ENCODE measurements around the gene ATP6V1C2. TPM values are rescaled to one million over a fixed set of nuclear protein-coding genes. Genes with fewer than 3 reads are reported as not detected.

The ATP6V1C2 gene
- total and polyA plus RNA-seq, 2 experiments from 2014 or later = 0.57 to 2.0 TPM

- WGBS (ENCODE audit: low lambda C conversion rate, missing lambda C conversion rate) = 90% methylated on average over 12 of the region's 12 CpGs
- Histone ChIP-seq H3K79me2 (no peaks in the 10 kb centered on the region), H3K4me2 (no peak overlapping the region), H3K27me3 (no peaks in the 10 kb centered on the region), H3K4me1 (ENCODE audit: insufficient read depth) (no peaks in the 10 kb centered on the region), H3K9me2 (replicated peaks; ENCODE audit: insufficient read depth) (no peaks in the 10 kb centered on the region), H4K20me1 (ENCODE audit: insufficient read depth, poor library complexity, severe bottlenecking) (no peaks in the 10 kb centered on the region), H3K36me3 (replicated peaks; ENCODE audit: insufficient read depth, low read depth) (peaks cover 5% of the 10 kb centered on the region), H3K4me3 (no peak overlapping the region), H3K27ac (no peak overlapping the region), H2AFZ (no peak overlapping the region), H3K9me3 (ENCODE audit: low read depth) (no peaks in the 10 kb centered on the region)
- no peak for TF ChIP-seq EZH2 (IDR thresholded peaks at IDR 0.05; ENCODE audit: borderline replicate concordance)
- TF ChIP-seq CTCF (IDR thresholded peaks at IDR 0.05; ENCODE audit: poor library complexity) = no peak
- no peak for DNase-seq (ENCODE audit: low spot score)
These were observed 65.0 kb downstream of the ATP6V1C2 start for GRCh38 chr2:10786240-10786982.

- no peaks in the 10 kb centered on the region for H3K9me3 ChIP-seq (ENCODE audit: low read depth)
- H3K4me2 ChIP-seq = no peak overlapping the region
- TF ChIP-seq CTCF (IDR thresholded peaks at IDR 0.05; ENCODE audit: poor library complexity) = peak; percentile 13
- no peak for TF ChIP-seq EZH2phosphoT487 (IDR thresholded peaks at IDR 0.05; ENCODE audit: low read depth, severe bottlenecking, unreplicated experiment)
- H3K36me3 ChIP-seq (replicated peaks; ENCODE audit: insufficient read depth, low read depth) = peaks cover 5% of the 10 kb centered on the region
- H3K4me3 ChIP-seq = no peak overlapping the region
- no peaks in the 10 kb centered on the region for H3K4me1 ChIP-seq (ENCODE audit: insufficient read depth)
- no peaks in the 10 kb centered on the region for H4K20me1 ChIP-seq (ENCODE audit: insufficient read depth, poor library complexity, severe bottlenecking)
- no peak overlapping the region for H2AFZ ChIP-seq
- H3K9me2 ChIP-seq (replicated peaks; ENCODE audit: insufficient read depth) = no peaks in the 10 kb centered on the region
- no peak for DNase-seq (ENCODE audit: low spot score)
- H3K27ac ChIP-seq = no peak overlapping the region
- H3K79me2 ChIP-seq = peaks cover 3% of the 10 kb centered on the region
- no peaks in the 10 kb centered on the region for H3K27me3 ChIP-seq
- WGBS (ENCODE audit: low lambda C conversion rate, missing lambda C conversion rate) = 93% methylated on average over 20 of the region's 20 CpGs
These were observed 65.9 kb downstream of the ATP6V1C2 start for GRCh38 chr2:10787176-10787968.

GRCh38 chr2:10788855-10789254 is 67.4 kb downstream of the ATP6V1C2 start:
- Histone ChIP-seq H3K4me3 (no peak overlapping the region), H3K79me2 (peaks cover 12% of the 10 kb centered on the region), H3K9me3 (ENCODE audit: low read depth) (no peaks in the 10 kb centered on the region), H3K4me1 (ENCODE audit: insufficient read depth) (no peaks in the 10 kb centered on the region), H3K27ac (no peak overlapping the region), H3K9me2 (replicated peaks; ENCODE audit: insufficient read depth) (no peaks in the 10 kb centered on the region), H3K27me3 (no peaks in the 10 kb centered on the region), H2AFZ (no peak overlapping the region), H3K36me3 (replicated peaks; ENCODE audit: insufficient read depth, low read depth) (peaks cover 5% of the 10 kb centered on the region), H3K4me2 (no peak overlapping the region), H4K20me1 (ENCODE audit: insufficient read depth, poor library complexity, severe bottlenecking) (peaks cover 4% of the 10 kb centered on the region)
- WGBS (ENCODE audit: low lambda C conversion rate, missing lambda C conversion rate) = 79% methylated on average over 8 of the region's 8 CpGs
- TF ChIP-seq EZH2phosphoT487 (IDR thresholded peaks at IDR 0.05; ENCODE audit: low read depth, severe bottlenecking, unreplicated experiment) (no peak), CTCF (IDR thresholded peaks at IDR 0.05; ENCODE audit: poor library complexity) (no peak), EZH2 (IDR thresholded peaks at IDR 0.05; ENCODE audit: borderline replicate concordance) (no peak)
- DNase-seq (ENCODE audit: low spot score) = no peak

Data from hepatocyte (in vitro differentiated cells).